ENCODE data around the gene EPN3.

GRCh38 chr17:50492214-50492613, 40.3 kb upstream of the EPN3 start:
- TF ChIP-seq, protein P1, sequence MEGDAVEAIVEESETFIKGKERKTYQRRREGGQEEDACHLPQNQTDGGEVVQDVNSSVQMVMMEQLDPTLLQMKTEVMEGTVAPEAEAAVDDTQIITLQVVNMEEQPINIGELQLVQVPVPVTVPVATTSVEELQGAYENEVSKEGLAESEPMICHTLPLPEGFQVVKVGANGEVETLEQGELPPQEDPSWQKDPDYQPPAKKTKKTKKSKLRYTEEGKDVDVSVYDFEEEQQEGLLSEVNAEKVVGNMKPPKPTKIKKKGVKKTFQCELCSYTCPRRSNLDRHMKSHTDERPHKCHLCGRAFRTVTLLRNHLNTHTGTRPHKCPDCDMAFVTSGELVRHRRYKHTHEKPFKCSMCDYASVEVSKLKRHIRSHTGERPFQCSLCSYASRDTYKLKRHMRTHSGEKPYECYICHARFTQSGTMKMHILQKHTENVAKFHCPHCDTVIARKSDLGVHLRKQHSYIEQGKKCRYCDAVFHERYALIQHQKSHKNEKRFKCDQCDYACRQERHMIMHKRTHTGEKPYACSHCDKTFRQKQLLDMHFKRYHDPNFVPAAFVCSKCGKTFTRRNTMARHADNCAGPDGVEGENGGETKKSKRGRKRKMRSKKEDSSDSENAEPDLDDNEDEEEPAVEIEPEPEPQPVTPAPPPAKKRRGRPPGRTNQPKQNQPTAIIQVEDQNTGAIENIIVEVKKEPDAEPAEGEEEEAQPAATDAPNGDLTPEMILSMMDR (conservative IDR thresholded peaks at IDR 0.05): no peak
- no peak for TF ChIP-seq EZH2 (IDR thresholded peaks at IDR 0.05; ENCODE audit: low read depth)
